A549 (cell line): ENCODE data around the gene ZBTB2. TPM values are rescaled to one million over a fixed set of nuclear protein-coding genes. Genes with fewer than 3 reads are reported as not detected.
A peak's percentile ranks its signal among the peaks of the same experiment; 100 is the strongest.

Experiments
- ATAC-seq, 2 experiments: fragments of 200-7000 bp in 1 of 2; fragments of >200 bp in 1 of 2; cut with Nextera tagmentation in 1 of 2; cut with Tn5 transposase in 1 of 2; 3 replicates each; pipeline versions ENCODE4 v1.8.0 to v1.9.1; 2018 to 2020; ENCODE audit warnings: mild to moderate bottlenecking in 1 of 2, moderate library complexity in 1 of 2
- CTCF ChIA-PET: fragments of 300-600 bp; sonication (Branson Sonifier 250); formaldehyde crosslinking; extraction: SDS; loops from one replicate; lab custom pipeline; 2021; ENCODE audit warnings: antibody characterized with exemption, inconsistent platforms; lab: Yijun Ruan, JAX
- POLR2A ChIA-PET: fragments of 350-600 bp; formaldehyde crosslinking; extraction: SDS; loops from one replicate; lab custom pipeline; 2021; ENCODE audit warnings: antibody characterized with exemption, inconsistent platforms; lab: Yijun Ruan, JAX
- DNase-seq, 2 experiments: peaks; one replicate each; pipeline versions ENCODE4 v3.0.0 to v3.0.0-alpha.2; 2011 to 2016; ENCODE audit warnings: low read depth in 1 of 2, low spot score in 1 of 2
- FAIRE-seq: peaks from 2 replicates; lab custom pipeline; 2011; peaks lifted over from hg19 to GRCh38; lab: Jason Lieb, UNC
- H3K27ac ChIP-seq, 2 experiments: fragments of >200 bp; sonication (Bioruptor Twin); formaldehyde crosslinking; 3 replicates each; pipeline ENCODE4 v1.5.1; 2016 to 2017
- H3K4me1 ChIP-seq: fragments of >200 bp; sonication (Bioruptor Twin); formaldehyde crosslinking; 3 replicates; pipeline ENCODE4 v1.6.1; 2016
- H3K4me2 ChIP-seq: fragments of >200 bp; sonication (Bioruptor Twin); formaldehyde crosslinking; 3 replicates; pipeline ENCODE4 v1.6.1; 2016
- H3K4me3 ChIP-seq: fragments of >200 bp; sonication (Bioruptor Twin); formaldehyde crosslinking; 3 replicates; pipeline ENCODE4 v1.5.1; 2016
- H3K9me3 ChIP-seq: fragments of >200 bp; sonication (Bioruptor Twin); formaldehyde crosslinking; 3 replicates; pipeline ENCODE4 v1.6.1; 2016
- ATOH8 ChIP-seq: fragments of 250-450 bp; sonication (Bioruptor Pico); IDR thresholded peaks from 2 replicates; pipeline ENCODE4 v1.5.0; 2020; ENCODE audit warnings: low read depth, mild to moderate bottlenecking, moderate library complexity
- CEBPB ChIP-seq, 2 experiments: fragments of >200 bp in 1 of 2; sonication (Bioruptor Twin) in 1 of 2; formaldehyde crosslinking in 1 of 2; IDR thresholded peaks; 2 replicates each; pipeline ENCODE4 v1.6.1; 2012 to 2016
- ELK1 ChIP-seq: fragments of 150-350 bp; IDR thresholded peaks from 2 replicates; pipeline ENCODE4 v1.6.1; 2014; ENCODE audit warnings: low read depth, mild to moderate bottlenecking, low read length
- EP300 ChIP-seq, 2 experiments: fragments of >200 bp; sonication (Bioruptor Twin); formaldehyde crosslinking; IDR thresholded peaks; 2 replicates in 1 of 2; 3 replicates in 1 of 2; pipeline ENCODE4 v1.6.1; 2016 to 2017
- ESRRA ChIP-seq: fragments of 150-350 bp; IDR thresholded peaks from 2 replicates; pipeline ENCODE4 v1.6.1; 2014; ENCODE audit warnings: mild to moderate bottlenecking, low read length, borderline replicate concordance
- FOSB ChIP-seq: fragments of 250-450 bp; sonication (Bioruptor Pico); IDR thresholded peaks from 2 replicates; pipeline ENCODE4 v1.5.0; 2020; ENCODE audit warnings: mild to moderate bottlenecking, moderate library complexity
- FOSL2 ChIP-seq, 2 experiments: fragments of 450-650 bp in 1 of 2; fragments of >200 bp in 1 of 2; sonication (Bioruptor Twin) in 1 of 2; formaldehyde crosslinking; IDR thresholded peaks; 2 replicates each; pipeline versions ENCODE4 v1.5.0 to v1.6.1; 2016 to 2020; ENCODE audit warnings: mild to moderate bottlenecking in 1 of 2, moderate library complexity in 1 of 2
- HDAC2 ChIP-seq: fragments of 200-600 bp; sonication (generic); IDR thresholded peaks from 2 replicates; pipeline ENCODE4 v1.6.1; 2016
- HES2 ChIP-seq: fragments of >200 bp; sonication (Bioruptor Twin); formaldehyde crosslinking; IDR thresholded peaks from 2 replicates; pipeline ENCODE4 v1.6.1; 2016
- HEYL ChIP-seq: fragments of 250-450 bp; sonication (Bioruptor Pico); IDR thresholded peaks from 2 replicates; pipeline ENCODE4 v1.8.0; 2021; ENCODE audit warnings: mild to moderate bottlenecking, moderate library complexity
- HOXB13 ChIP-seq: fragments of 250-450 bp; sonication (Bioruptor Pico); IDR thresholded peaks from 2 replicates; pipeline ENCODE4 v1.5.0; 2020; ENCODE audit warnings: low read depth, mild to moderate bottlenecking, moderate library complexity
- JUNB ChIP-seq: fragments of >200 bp; sonication (Bioruptor Twin); formaldehyde crosslinking; IDR thresholded peaks from 2 replicates; pipeline ENCODE4 v1.6.1; 2016
- KDM5A ChIP-seq: fragments of 200-600 bp; sonication (generic); IDR thresholded peaks from 2 replicates; pipeline ENCODE4 v1.6.1; 2016; ENCODE audit warnings: antibody characterized with exemption, mild to moderate bottlenecking
- MAFK ChIP-seq: fragments of 450-650 bp; IDR thresholded peaks from 2 replicates; pipeline ENCODE4 v1.6.1; 2014; ENCODE audit not compliant: partially characterized antibody
- MAX ChIP-seq: IDR thresholded peaks from 2 replicates; pipeline ENCODE4 v1.6.1; 2012
- MYC ChIP-seq: IDR thresholded peaks from 2 replicates; pipeline ENCODE4 v1.6.1; 2012; ENCODE audit warnings: mild to moderate bottlenecking, inconsistent platforms, low read length, improper control_type of control experiment, borderline replicate concordance
- NFE2L2 ChIP-seq: fragments of 150-350 bp; conservative IDR thresholded peaks from 2 replicates; pipeline ENCODE4 v1.6.1; 2014; ENCODE audit warnings: low read length
- REST ChIP-seq: fragments of 200-600 bp; sonication (generic); IDR thresholded peaks from 2 replicates; pipeline ENCODE4 v1.6.1; 2016; ENCODE audit warnings: antibody characterized with exemption, mild to moderate bottlenecking, moderate library complexity
- SREBF2 ChIP-seq: fragments of 450-650 bp; IDR thresholded peaks from 2 replicates; pipeline ENCODE4 v1.6.1; 2014; ENCODE audit warnings: mild to moderate bottlenecking, moderate library complexity
- ZFP36 ChIP-seq: fragments of 450-650 bp; IDR thresholded peaks from 2 replicates; pipeline ENCODE4 v1.6.1; 2014; ENCODE audit warnings: borderline replicate concordance; ENCODE audit not compliant: partially characterized antibody
- WGBS: methylation state at CpG from one replicate; pipeline ENCODE4 v1.1.6; 2017; ENCODE audit errors: missing lambda C conversion rate; 5-methylcytosine and 5-hydroxymethylcytosine counted together
- polyA plus RNA-seq, 4 experiments: library from polyadenylated mRNA; depleted of rRNA in 3 of 4; stranded (reverse); fragments of >200 nt; fragmentation: RNase III in 1 of 4; extraction: RNeasy Plus Mini Kit Qiagen cat#74134 plus additional on column Dnase treatment in 1 of 4; gene quantifications; 2 replicates in 3 of 4; 3 replicates in 1 of 4; pipeline ENCODE4 v1.2.3, GENCODE V29; 2011 to 2017

Gene ZBTB2
- polyA plus RNA-seq, 2 of the 4 experiments (the other 2 are of a cell fraction): 10.8 to 17.3 TPM

GRCh38 chr6:151322570-151322969 is 68.8 kb downstream of the ZBTB2 start:
- CTCF ChIA-PET: interaction anchor here (3.2 to 7.2 kb wide), 3 partner anchors 29 to 432 kb away, joined by 10 to 192 read pairs (median 90); no protein-coding TSS in a partner anchor
- no peak for TF ChIP-seq FOSL2 (IDR thresholded peaks at IDR 0.05)
- TF ChIP-seq FOSL2 (CRISPR knock-in tag; IDR thresholded peaks at IDR 0.05): peak; percentile 30
- TF ChIP-seq KDM5A: no peak
- peak; percentile 48; the same call in 1 of the 2 replicates for TF ChIP-seq HES2
- TF ChIP-seq HDAC2: no peak
- TF ChIP-seq HEYL: no peak
- TF ChIP-seq ESRRA: no peak
- no peak for TF ChIP-seq ZFP36
- TF ChIP-seq MYC: no peak
- TF ChIP-seq REST: no peak
- no peak for TF ChIP-seq ATOH8
- no peak for TF ChIP-seq MAFK
- no peak for TF ChIP-seq MAX
- TF ChIP-seq CEBPB (IDR thresholded peaks at IDR 0.05): peak; percentile 69 to 83; a peak in 3 of 4 replicates
- TF ChIP-seq EP300 (IDR thresholded peaks at IDR 0.05): no peak
- TF ChIP-seq NFE2L2: no peak
- TF ChIP-seq JUNB: 0 out of 2 replicates have a peak, but pooled peaks have one; percentile 13
- TF ChIP-seq, all 56 proteins: peak for 4
- Histone ChIP-seq H3K4me1 (peaks cover 36% of the 10 kb centered on the region), H3K4me3 (no peak overlapping the region), H3K9me3 (no peaks in the 10 kb centered on the region), H3K27ac (peak overlapping the region; percentile 83 to 84; a peak in 5 of 6 replicates), H3K4me2 (peak overlapping the region; percentile 42; the same call in 2 of the 3 replicates)
- FAIRE-seq (no peak), ATAC-seq (0 out of 6 replicates have a peak, but pooled peaks of 1 of the 2 experiments have one; percentile 4), DNase-seq (peak in 1 of 2 experiments; percentile 63)
- 37% methylated on average over 9 of the region's 9 CpGs for WGBS
- POLR2A ChIA-PET: interaction anchor here (0.6 kb wide), 1 partner anchor 203 kb away, joined by 3 read pairs; no protein-coding TSS in a partner anchor

- DNase-seq (no peak), FAIRE-seq (no peak), ATAC-seq (no peak)
- no peak overlapping the region for H3K4me3 ChIP-seq
- CTCF ChIA-PET: interaction anchor here (1.2 to 7.2 kb wide), 2 partner anchors 307 to 430 kb away, joined by 3 to 90 read pairs; no protein-coding TSS in a partner anchor
- H3K9me3 ChIP-seq: no peaks in the 10 kb centered on the region
- H3K4me1 ChIP-seq: peaks cover 41% of the 10 kb centered on the region
- no peak overlapping the region for H3K27ac ChIP-seq
- TF ChIP-seq KDM5A: no peak
- TF ChIP-seq ELK1: no peak
- TF ChIP-seq SREBF2: no peak
- TF ChIP-seq FOSB (CRISPR knock-in tag): no peak
- TF ChIP-seq HOXB13 (CRISPR knock-in tag): no peak
- WGBS: 97% methylated on average over 1 of the region's 1 CpG
- POLR2A ChIA-PET: no interaction called here
- no peak overlapping the region for H3K4me2 ChIP-seq
Observed at GRCh38 chr6:151321438-151321837, 69.9 kb downstream of the ZBTB2 start.
